Measurements from ENCODE around the gene ATAD2B. TPM values are rescaled to one million over a fixed set of nuclear protein-coding genes. Genes with fewer than 3 reads are reported as not detected.
"Not testable (repeated sequence)": the region's sequence is repeated elsewhere in the genome, so short reads cannot be mapped to it uniquely, and the experiment has no call there.

The ATAD2B gene
- total RNA-seq, 1 donor from 2014 or later: 24.3 TPM

GRCh38 chr2:23789012-23789411 is 137.9 kb downstream of the ATAD2B start:
- intact Hi-C loops (cut with DNase I): no loop called here
- Histone ChIP-seq H3K9me3 (no peaks in the 10 kb centered on the region), H3K36me3 (peaks cover 22% of the 10 kb centered on the region), H3K4me1 (no peaks in the 10 kb centered on the region), H3K27me3 (ENCODE audit: low read depth) (no peaks in the 10 kb centered on the region), H3K4me3 (no peak overlapping the region), H3K27ac (no peak overlapping the region)
- DNase-seq: no peak
- no peak for ATAC-seq
- TF ChIP-seq CTCF (IDR thresholded peaks at IDR 0.05): no peak

- Histone ChIP-seq H3K27ac (no peak overlapping the region), H3K9me3 (no peaks in the 10 kb centered on the region), H3K4me1 (no peaks in the 10 kb centered on the region), H3K36me3 (peaks cover 28% of the 10 kb centered on the region), H3K27me3 (ENCODE audit: low read depth) (no peaks in the 10 kb centered on the region), H3K4me3 (no peak overlapping the region)
- ATAC-seq (peak; percentile 19 to 34), DNase-seq (no peak)
- TF ChIP-seq CTCF (IDR thresholded peaks at IDR 0.05): no peak
- intact Hi-C loops (cut with DNase I): no loop called here
Observed at GRCh38 chr2:23788100-23788499, 138.8 kb downstream of the ATAD2B start.

- ATAC-seq: no peak
- Histone ChIP-seq H3K9me3 (no peaks in the 10 kb centered on the region), H3K4me1 (no peaks in the 10 kb centered on the region), H3K36me3 (peaks cover 45% of the 10 kb centered on the region), H3K27me3 (ENCODE audit: low read depth) (no peaks in the 10 kb centered on the region), H3K27ac (no peak overlapping the region), H3K4me3 (no peak overlapping the region)
- no peak for DNase-seq
- intact Hi-C loops (cut with DNase I): no loop called here
- TF ChIP-seq CTCF (IDR thresholded peaks at IDR 0.05): no peak
Observed at GRCh38 chr2:23784971-23785370, 142.0 kb downstream of the ATAD2B start.

GRCh38 chr2:23782646-23783045 is 144.3 kb downstream of the ATAD2B start:
- H3K36me3 ChIP-seq: peaks cover 50% of the 10 kb centered on the region
- no peak overlapping the region for H3K27ac ChIP-seq
- no peak for TF ChIP-seq CTCF (IDR thresholded peaks at IDR 0.05)
- no peak for ATAC-seq
- H3K27me3 ChIP-seq (ENCODE audit: low read depth): no peaks in the 10 kb centered on the region
- no peak overlapping the region for H3K4me3 ChIP-seq
- no peak for DNase-seq
- intact Hi-C loops (cut with DNase I): no loop called here
- H3K9me3 ChIP-seq: no peaks in the 10 kb centered on the region
- no peaks in the 10 kb centered on the region for H3K4me1 ChIP-seq

GRCh38 chr2:23782126-23782525 is 144.8 kb downstream of the ATAD2B start:
- ATAC-seq (no peak), DNase-seq (no peak)
- intact Hi-C loops (cut with DNase I): no loop called here
- no peak overlapping the region for H3K4me3 ChIP-seq
- no peaks in the 10 kb centered on the region for H3K9me3 ChIP-seq
- no peaks in the 10 kb centered on the region for H3K4me1 ChIP-seq
- H3K27me3 ChIP-seq (ENCODE audit: low read depth): no peaks in the 10 kb centered on the region
- peaks cover 52% of the 10 kb centered on the region for H3K36me3 ChIP-seq
- H3K27ac ChIP-seq: no peak overlapping the region
- no peak for TF ChIP-seq CTCF (IDR thresholded peaks at IDR 0.05)

GRCh38 chr2:23780465-23780864 is 146.5 kb downstream of the ATAD2B start:
- intact Hi-C loops (cut with DNase I): not testable (repeated sequence)

More at GRCh38 chr2:23780465-23780864, 146.5 kb downstream of the ATAD2B start:
- H3K9me3 ChIP-seq; H3K27me3 ChIP-seq (ENCODE audit: low read depth); H3K4me1 ChIP-seq; ATAC-seq; H3K27ac ChIP-seq; H3K4me3 ChIP-seq; DNase-seq: not testable (repeated sequence)
- H3K36me3 ChIP-seq: peaks cover 47% of the 10 kb centered on the region
